ENCODE measurements around the gene NAE1. TPM values are rescaled to one million over a fixed set of nuclear protein-coding genes. Genes with fewer than 3 reads are reported as not detected.

Gene NAE1
- total RNA-seq, 2 experiments from 2014 or later, result 85.0 to 106 TPM

- H3K79me2 ChIP-seq (ENCODE audit: insufficient read depth, low read depth, low read length), result no peaks in the 10 kb centered on the region
- no peaks in the 10 kb centered on the region for H3K9me3 ChIP-seq (ENCODE audit: low read length)
- no peak overlapping the region for H3K4me2 ChIP-seq (ENCODE audit: low read length)
- TF ChIP-seq CTCF (conservative IDR thresholded peaks at IDR 0.05; ENCODE audit: low read length), result no peak
- no peak for TF ChIP-seq EZH2phosphoT487 (IDR thresholded peaks at IDR 0.05; ENCODE audit: borderline replicate concordance, low read depth, low read length)
- peaks cover 58% of the 10 kb centered on the region for H3K36me3 ChIP-seq (ENCODE audit: insufficient read depth, low read length)
- H2AFZ ChIP-seq (ENCODE audit: low read length), result no peak overlapping the region
- intact Hi-C loops (cut with micrococcal nuclease; ENCODE audit: unreplicated experiment), result no loop called here
- H4K20me1 ChIP-seq (ENCODE audit: insufficient read depth, low read length), result no peaks in the 10 kb centered on the region
- ChIA-PET POLR2A (interaction anchor here (0.6 kb wide), 1 partner anchor 1227 kb away, joined by 3 read pairs; no protein-coding TSS in a partner anchor), CTCF (ENCODE audit: unreplicated experiment) (no interaction called here)
- no peak overlapping the region for H3K27ac ChIP-seq (ENCODE audit: low read depth, low read length, poor library complexity, severe bottlenecking)
- no peaks in the 10 kb centered on the region for H3K4me1 ChIP-seq (ENCODE audit: insufficient read depth, low read length, poor library complexity, severe bottlenecking)
- H3K4me3 ChIP-seq (ENCODE audit: low read depth, low read length, poor library complexity, severe bottlenecking), result no peak overlapping the region
- DNase-seq (ENCODE audit: low spot score), result no peak
- no peaks in the 10 kb centered on the region for H3K9me2 ChIP-seq (ENCODE audit: insufficient read depth, low read length)
- no TSS peak for BruUV-seq (replicated peaks)
These were observed 28.6 kb downstream of the NAE1 start for GRCh38 chr16:66802159-66802558.

GRCh38 chr16:66801320-66802105, 29.3 kb downstream of the NAE1 start, which contains the start of gene TERB1:
TSS of gene TERB1 (minus strand) at chr16:66801584. CDS start at chr16:66796798, 4,786 bp downstream.
- Histone ChIP-seq H4K20me1 (ENCODE audit: insufficient read depth, low read length) (no peaks in the 10 kb centered on the region), H3K36me3 (ENCODE audit: insufficient read depth, low read length) (peaks cover 52% of the 10 kb centered on the region), H3K9me3 (ENCODE audit: low read length) (no peaks in the 10 kb centered on the region), H3K27ac (ENCODE audit: low read depth, low read length, poor library complexity, severe bottlenecking) (no peak within 1 kb of the TSS), H3K9me2 (ENCODE audit: insufficient read depth, low read length) (no peaks in the 10 kb centered on the region), H3K79me2 (ENCODE audit: insufficient read depth, low read depth, low read length) (no peaks in the 10 kb centered on the region), H3K4me2 (ENCODE audit: low read length) (no peak within 1 kb of the TSS), H2AFZ (ENCODE audit: low read length) (no peak within 1 kb of the TSS), H3K4me1 (ENCODE audit: insufficient read depth, low read length, poor library complexity, severe bottlenecking) (no peaks in the 10 kb centered on the region), H3K4me3 (ENCODE audit: low read depth, low read length, poor library complexity, severe bottlenecking) (no peak within 1 kb of the TSS)
- BruUV-seq (replicated peaks), result no TSS peak
- TF ChIP-seq EZH2phosphoT487 (IDR thresholded peaks at IDR 0.05; ENCODE audit: borderline replicate concordance, low read depth, low read length) (no peak), CTCF (conservative IDR thresholded peaks at IDR 0.05; ENCODE audit: low read length) (no peak)
- POLR2A ChIA-PET, result no interaction called here
- CTCF ChIA-PET (ENCODE audit: unreplicated experiment), result no interaction called here
- intact Hi-C loops (cut with micrococcal nuclease; ENCODE audit: unreplicated experiment), result no loop called here
- no peak for DNase-seq (ENCODE audit: low spot score)

GRCh38 chr16:66800856-66801255, 29.9 kb downstream of the NAE1 start:
- no peaks in the 10 kb centered on the region for H3K79me2 ChIP-seq (ENCODE audit: insufficient read depth, low read depth, low read length)
- CTCF ChIA-PET (ENCODE audit: unreplicated experiment), result no interaction called here
- H3K4me2 ChIP-seq (ENCODE audit: low read length), result no peak overlapping the region
- TF ChIP-seq CTCF (conservative IDR thresholded peaks at IDR 0.05; ENCODE audit: low read length), result no peak
- TF ChIP-seq EZH2phosphoT487 (IDR thresholded peaks at IDR 0.05; ENCODE audit: borderline replicate concordance, low read depth, low read length), result no peak
- no peak for DNase-seq (ENCODE audit: low spot score)
- no peak overlapping the region for H3K4me3 ChIP-seq (ENCODE audit: low read depth, low read length, poor library complexity, severe bottlenecking)
- no peak overlapping the region for H3K27ac ChIP-seq (ENCODE audit: low read depth, low read length, poor library complexity, severe bottlenecking)
- H4K20me1 ChIP-seq (ENCODE audit: insufficient read depth, low read length), result no peaks in the 10 kb centered on the region
- peaks cover 45% of the 10 kb centered on the region for H3K36me3 ChIP-seq (ENCODE audit: insufficient read depth, low read length)
- H2AFZ ChIP-seq (ENCODE audit: low read length), result no peak overlapping the region
- POLR2A ChIA-PET, result no interaction called here
- no peaks in the 10 kb centered on the region for H3K9me3 ChIP-seq (ENCODE audit: low read length)
- BruUV-seq (replicated peaks), result no TSS peak
- H3K9me2 ChIP-seq (ENCODE audit: insufficient read depth, low read length), result no peaks in the 10 kb centered on the region
- intact Hi-C loops (cut with micrococcal nuclease; ENCODE audit: unreplicated experiment), result no loop called here
- no peaks in the 10 kb centered on the region for H3K4me1 ChIP-seq (ENCODE audit: insufficient read depth, low read length, poor library complexity, severe bottlenecking)
